ENCODE measurements around the gene FYB2.
A peak's percentile ranks its signal among the peaks of the same experiment; 100 is the strongest.

FYB2 gene

GRCh38 chr1:56709269-56709880, 109.8 kb downstream of the FYB2 start:
- peak in 1 of 2 donors; percentile 40 for DNase-seq

- DNase-seq = no peak
Observed at GRCh38 chr1:56707379-56707778, 111.8 kb downstream of the FYB2 start.

- DNase-seq = no peak
Observed at GRCh38 chr1:56703747-56704146, 115.5 kb downstream of the FYB2 start.

GRCh38 chr1:56696663-56697062, 122.5 kb downstream of the FYB2 start:
- DNase-seq = no peak

GRCh38 chr1:56688522-56689026, 130.6 kb downstream of the FYB2 start:
- no peak for DNase-seq

GRCh38 chr1:56686169-56686568, 133.0 kb downstream of the FYB2 start:
- no peak for DNase-seq

GRCh38 chr1:56683569-56683968, 135.6 kb downstream of the FYB2 start:
- DNase-seq = no peak

GRCh38 chr1:56676571-56677035, 142.6 kb downstream of the FYB2 start:
- DNase-seq = no peak

GRCh38 chr1:56675763-56676162, 143.4 kb downstream of the FYB2 start:
- no peak for DNase-seq

GRCh38 chr1:56672579-56672978, 146.6 kb downstream of the FYB2 start:
- no peak for DNase-seq

- DNase-seq = no peak
Observed at GRCh38 chr1:56671542-56671941, 147.7 kb downstream of the FYB2 start.

- DNase-seq = no peak
Observed at GRCh38 chr1:56671085-56671484, 148.1 kb downstream of the FYB2 start.

GRCh38 chr1:56670350-56670749, 148.9 kb downstream of the FYB2 start:
- DNase-seq = no peak
